CD14-positive monocyte (primary cell): Measurements from ENCODE around the gene CCL22. TPM values are rescaled to one million over a fixed set of nuclear protein-coding genes. Genes with fewer than 3 reads are reported as not detected.

Experiments
- DNase-seq, 3 donors: peaks; one replicate each; pipeline ENCODE4 v3.0.0-alpha.2; 2011 to 2022
- H2AFZ ChIP-seq: 2 replicates; pipeline ENCODE4 v1.6.0; 2012; ENCODE audit warnings: mild to moderate bottlenecking, low read depth, low read length, inconsistent platforms; ENCODE audit not compliant: insufficient read depth, poor library complexity, severe bottlenecking
- H3K27ac ChIP-seq, 2 donors: 1 replicate in 1 of 2; 2 replicates in 1 of 2; pipeline ENCODE4 v1.5.1; 2012 to 2013; ENCODE audit warnings: low read length in 2 of 2, control low read depth in 1 of 2, inconsistent platforms in 1 of 2, low read depth in 1 of 2, mild to moderate bottlenecking in 1 of 2
- H3K27me3 ChIP-seq, 2 donors: one replicate each; pipeline versions ENCODE4 v1.6.0 to v1.6.1; 2011 to 2013; ENCODE audit warnings: low read length in 2 of 2; ENCODE audit not compliant: control insufficient read depth in 2 of 2, insufficient read depth in 2 of 2
- H3K36me3 ChIP-seq, 2 donors: replicated peaks in 1 of 2; 1 replicate in 1 of 2; 2 replicates in 1 of 2; pipeline versions ENCODE4 v1.5.1 to v1.6.1; 2012 to 2013; ENCODE audit warnings: low read length in 2 of 2, control low read depth in 1 of 2, inconsistent platforms in 1 of 2, mild to moderate bottlenecking in 1 of 2; ENCODE audit not compliant: insufficient read depth in 2 of 2, control insufficient read depth in 1 of 2
- H3K4me1 ChIP-seq, 2 donors: 1 replicate in 1 of 2; 2 replicates in 1 of 2; pipeline versions ENCODE4 v1.5.1 to v1.6.1; 2012 to 2013; ENCODE audit warnings: low read length in 2 of 2, control low read depth in 1 of 2, inconsistent platforms in 1 of 2, mild to moderate bottlenecking in 1 of 2, moderate library complexity in 1 of 2; ENCODE audit not compliant: insufficient read depth in 2 of 2, control insufficient read depth in 1 of 2
- H3K4me2 ChIP-seq: replicated peaks from 2 replicates; pipeline ENCODE3; 2012; ENCODE audit warnings: low read length, moderate library complexity, mild to moderate bottlenecking; ENCODE audit not compliant: poor library complexity, severe bottlenecking; ENCODE audit errors: extremely low read depth
- H3K4me3 ChIP-seq, 3 experiments: fragments of 200-600 bp in 1 of 3; sonication (generic) in 1 of 3; replicated peaks in 1 of 3; 1 replicate in 2 of 3; 2 replicates in 1 of 3; pipeline ENCODE4 v1.5.1; 2011 to 2013; ENCODE audit warnings: low read length in 3 of 3, mild to moderate bottlenecking in 3 of 3, control low read depth in 2 of 3, low read depth in 2 of 3, inconsistent platforms in 1 of 3, moderate library complexity in 1 of 3
- H3K79me2 ChIP-seq: 2 replicates; pipeline ENCODE4 v1.6.0; 2012; ENCODE audit warnings: mild to moderate bottlenecking, control low read depth, inconsistent platforms, low read length, moderate library complexity; ENCODE audit not compliant: insufficient read depth
- H3K9ac ChIP-seq: 2 replicates; pipeline ENCODE4 v1.6.0; 2017; ENCODE audit warnings: low read length, mild to moderate bottlenecking; ENCODE audit not compliant: insufficient read depth, poor library complexity, severe bottlenecking
- H3K9me3 ChIP-seq, 2 donors: replicated peaks in 1 of 2; 1 replicate in 1 of 2; 2 replicates in 1 of 2; pipeline versions ENCODE4 v1.5.1 to v1.6.1; 2012 to 2013; ENCODE audit warnings: low read length in 2 of 2, control low read depth in 1 of 2; ENCODE audit not compliant: control insufficient read depth in 1 of 2, insufficient read depth in 1 of 2
- H4K20me1 ChIP-seq: 2 replicates; pipeline ENCODE4 v1.6.0; 2012; ENCODE audit warnings: mild to moderate bottlenecking, low read length, control low read depth, moderate library complexity; ENCODE audit not compliant: insufficient read depth
- H3K27ac Mint-ChIP-seq, 7 donors: one replicate each; pipeline ENCODE4 v1.8.0; 2020; ENCODE audit warnings: mild to moderate bottlenecking in 7 of 7, mixed read lengths in 7 of 7, moderate library complexity in 6 of 7, inconsistent platforms in 2 of 7
- H3K27me3 Mint-ChIP-seq, 3 donors: one replicate each; pipeline ENCODE4 v1.8.0; 2021 to 2022; ENCODE audit warnings: low read depth in 3 of 3, mild to moderate bottlenecking in 3 of 3, mixed read lengths in 3 of 3, moderate library complexity in 3 of 3, inconsistent platforms in 1 of 3
- H3K36me3 Mint-ChIP-seq, 2 donors: one replicate each; pipeline ENCODE4 v1.8.0; 2020; ENCODE audit warnings: mixed read lengths in 2 of 2, inconsistent platforms in 1 of 2, mild to moderate bottlenecking in 1 of 2
- H3K4me1 Mint-ChIP-seq: one replicate; pipeline ENCODE4 v1.8.0; 2020; ENCODE audit warnings: mild to moderate bottlenecking, mixed read lengths
- H3K4me3 Mint-ChIP-seq, 2 donors: one replicate each; pipeline ENCODE4 v1.8.0; 2020; ENCODE audit warnings: mild to moderate bottlenecking in 2 of 2, mixed read lengths in 2 of 2, moderate library complexity in 1 of 2
- H3K9me3 Mint-ChIP-seq, 7 donors: one replicate each; pipeline ENCODE4 v1.8.0; 2020 to 2022; ENCODE audit warnings: mixed read lengths in 7 of 7, mild to moderate bottlenecking in 6 of 7, moderate library complexity in 6 of 7, inconsistent platforms in 2 of 7
- WGBS: methylation state at CpG from one replicate; pipeline ENCODE4 v1.1.5; 2013; ENCODE audit warnings: missing lambda C conversion rate; ENCODE audit not compliant: insufficient coverage; 5-methylcytosine and 5-hydroxymethylcytosine counted together
- intact Hi-C, 2 donors: fragments of 100-400 bp; cut with micrococcal nuclease; formaldehyde crosslinking; loops; one replicate each; pipeline versions ENCODE4 v1.15.0 to v1.15.1; 2023
- polyA plus RNA-seq, 3 donors: library from polyadenylated mRNA; depleted of rRNA in 1 of 3; unstranded in 2 of 3; stranded (reverse) in 1 of 3; fragments of 300-500 nt in 2 of 3; fragments of >200 nt in 1 of 3; fragmentation: Illumina TruSeq in 2 of 3; gene quantifications; 1 replicate in 2 of 3; 2 replicates in 1 of 3; pipeline ENCODE4 v1.2.3, GENCODE V29; 2012 to 2021
- TF ChIP-seq, protein P1 (sequence below): fragments of 200-600 bp; IDR thresholded peaks from one replicate; pipeline ENCODE4 v1.8.0; 2022; ENCODE audit warnings: antibody characterized with exemption, mild to moderate bottlenecking

CCL22 gene
- polyA plus RNA-seq, 3 donors: 0.04 to 0.18 (median 0.15) TPM

DNA sequence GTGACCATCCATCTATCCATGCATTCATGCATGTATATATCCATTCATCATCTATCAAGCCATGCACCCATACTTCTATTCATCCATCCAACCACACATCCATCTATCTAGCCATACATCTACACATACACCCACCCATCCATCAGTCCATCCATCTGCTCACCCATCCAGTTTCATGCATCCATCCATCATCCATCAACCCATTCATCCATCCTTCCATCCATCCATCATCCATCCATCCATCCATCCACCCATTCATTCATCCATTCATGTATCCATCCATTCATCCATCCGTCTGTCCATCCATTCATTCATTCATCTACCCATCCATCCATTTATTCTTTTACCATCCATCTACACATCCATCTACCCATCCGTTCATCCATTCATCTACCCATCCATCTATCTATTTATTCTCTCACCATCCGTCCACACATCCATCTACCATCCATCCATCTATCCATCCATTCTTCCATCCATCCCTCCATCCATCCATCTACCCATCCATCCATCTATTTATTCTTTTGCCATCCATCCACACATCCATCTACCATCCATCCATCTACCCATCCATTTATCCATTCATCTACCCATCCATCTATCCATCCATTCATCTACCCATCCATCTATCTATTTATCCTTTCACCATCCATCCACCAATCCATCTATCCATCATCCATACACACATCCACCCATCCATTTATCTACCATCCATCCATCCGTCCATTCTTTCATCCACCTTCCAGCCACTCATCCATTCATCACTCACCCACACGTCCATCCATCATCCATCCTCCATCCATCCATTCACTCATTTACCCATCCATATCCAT lies 49.2 kb downstream of the CCL22 start:
- TF ChIP-seq, protein P1, sequence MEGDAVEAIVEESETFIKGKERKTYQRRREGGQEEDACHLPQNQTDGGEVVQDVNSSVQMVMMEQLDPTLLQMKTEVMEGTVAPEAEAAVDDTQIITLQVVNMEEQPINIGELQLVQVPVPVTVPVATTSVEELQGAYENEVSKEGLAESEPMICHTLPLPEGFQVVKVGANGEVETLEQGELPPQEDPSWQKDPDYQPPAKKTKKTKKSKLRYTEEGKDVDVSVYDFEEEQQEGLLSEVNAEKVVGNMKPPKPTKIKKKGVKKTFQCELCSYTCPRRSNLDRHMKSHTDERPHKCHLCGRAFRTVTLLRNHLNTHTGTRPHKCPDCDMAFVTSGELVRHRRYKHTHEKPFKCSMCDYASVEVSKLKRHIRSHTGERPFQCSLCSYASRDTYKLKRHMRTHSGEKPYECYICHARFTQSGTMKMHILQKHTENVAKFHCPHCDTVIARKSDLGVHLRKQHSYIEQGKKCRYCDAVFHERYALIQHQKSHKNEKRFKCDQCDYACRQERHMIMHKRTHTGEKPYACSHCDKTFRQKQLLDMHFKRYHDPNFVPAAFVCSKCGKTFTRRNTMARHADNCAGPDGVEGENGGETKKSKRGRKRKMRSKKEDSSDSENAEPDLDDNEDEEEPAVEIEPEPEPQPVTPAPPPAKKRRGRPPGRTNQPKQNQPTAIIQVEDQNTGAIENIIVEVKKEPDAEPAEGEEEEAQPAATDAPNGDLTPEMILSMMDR: no peak
- H3K9me3 ChIP-seq: no peaks in the 10 kb centered on the region
- intact Hi-C loops: no loop called here
- 98% methylated on average over 5 of the region's 5 CpGs for WGBS
- Mint-ChIP-seq H3K27ac (no peak overlapping the region), H3K4me3 (no peak overlapping the region), H3K4me1 (peaks cover 10% of the 10 kb centered on the region), H3K9me3 (peaks cover 0 to 1% (median 0%) of the 10 kb centered on the region in 7 donors), H3K36me3 (no peaks in the 10 kb centered on the region), H3K27me3 (peaks cover 6 to 18% (median 17%) of the 10 kb centered on the region in 3 donors)
- H3K36me3 ChIP-seq: no peaks in the 10 kb centered on the region
- no peak overlapping the region for H3K4me2 ChIP-seq
- peaks cover 17 to 25% of the 10 kb centered on the region in 2 donors for H3K4me1 ChIP-seq
- H3K9ac ChIP-seq: no peak overlapping the region
- H4K20me1 ChIP-seq: no peaks in the 10 kb centered on the region
- no peak for DNase-seq
- H3K79me2 ChIP-seq: no peaks in the 10 kb centered on the region
- no peak overlapping the region for H3K4me3 ChIP-seq
- peaks cover 0 to 3% of the 10 kb centered on the region in 2 donors for H3K27me3 ChIP-seq
- H2AFZ ChIP-seq: no peak overlapping the region
- H3K27ac ChIP-seq: no peak overlapping the region

GRCh38 chr16:57409065-57409464 lies 50.5 kb downstream of the CCL22 start:
- Histone ChIP-seq H3K4me3 (no peak overlapping the region), H3K27me3 (peaks cover 0 to 3% of the 10 kb centered on the region in 2 donors), H2AFZ (no peak overlapping the region), H4K20me1 (no peaks in the 10 kb centered on the region), H3K4me1 (peaks cover 17 to 25% of the 10 kb centered on the region in 2 donors), H3K4me2 (no peak overlapping the region), H3K27ac (no peak overlapping the region), H3K79me2 (no peaks in the 10 kb centered on the region), H3K36me3 (no peaks in the 10 kb centered on the region), H3K9me3 (no peaks in the 10 kb centered on the region), H3K9ac (no peak overlapping the region)
- no peaks in the 10 kb centered on the region for H3K9me3 Mint-ChIP-seq
- intact Hi-C loops: no loop called here
- WGBS: 38% methylated on average over 5 of the region's 5 CpGs
- H3K4me3 Mint-ChIP-seq: peak overlapping the region in 1 of 2 donors; percentile 47
- peak overlapping the region in 2 of 7 donors; percentile 23 to 33 for H3K27ac Mint-ChIP-seq
- peaks cover 10% of the 10 kb centered on the region for H3K4me1 Mint-ChIP-seq
- TF ChIP-seq, protein P1: no peak
- H3K36me3 Mint-ChIP-seq: no peaks in the 10 kb centered on the region
- DNase-seq: no peak
- peaks cover 5 to 16% (median 16%) of the 10 kb centered on the region in 3 donors for H3K27me3 Mint-ChIP-seq
